ENCODE data around the gene SNRPA1. TPM values are rescaled to one million over a fixed set of nuclear protein-coding genes. Genes with fewer than 3 reads are reported as not detected.

The SNRPA1 gene
- total RNA-seq, 1 donor from 2014 or later = 98.0 TPM

DNA sequence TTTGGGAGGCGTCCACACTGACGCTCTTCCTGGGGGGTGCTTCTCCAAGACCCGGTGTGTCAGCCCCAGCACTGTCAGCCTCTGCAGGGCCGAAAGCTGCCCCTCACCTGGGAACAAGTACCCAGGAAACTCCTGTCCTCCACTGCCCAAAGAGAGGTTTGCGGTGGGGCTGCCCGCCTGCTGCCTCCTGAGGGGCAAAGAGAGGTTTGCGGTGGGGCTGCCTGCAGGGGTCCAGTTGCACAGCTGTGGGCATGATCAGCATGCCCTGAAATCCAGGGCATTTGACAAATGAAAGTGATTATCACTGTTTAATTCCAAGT is 15.1 kb upstream of the SNRPA1 start:
- H3K4me3 ChIP-seq = no peak overlapping the region
- no peak overlapping the region for H3K27ac ChIP-seq
- H3K4me1 ChIP-seq = peaks cover 5% of the 10 kb centered on the region
- no peaks in the 10 kb centered on the region for H3K9me3 ChIP-seq (ENCODE audit: low read depth)
- peaks cover 8% of the 10 kb centered on the region for H3K4me1 Mint-ChIP-seq
- no peak overlapping the region for H2AFZ ChIP-seq (replicated peaks)
- H3K4me2 ChIP-seq = no peak overlapping the region
- DNase-seq (ENCODE audit: low spot score) = no peak
- H3K27me3 Mint-ChIP-seq (ENCODE audit: insufficient read depth, low read depth) = no peaks in the 10 kb centered on the region
- no peaks in the 10 kb centered on the region for H3F3A ChIP-seq (ENCODE audit: low read depth)
- no peaks in the 10 kb centered on the region for H3K9me3 Mint-ChIP-seq
- H3K4me3 Mint-ChIP-seq = no peak overlapping the region
- no peak overlapping the region for H3K9ac ChIP-seq
- H3K36me3 Mint-ChIP-seq = no peaks in the 10 kb centered on the region
- no peaks in the 10 kb centered on the region for H3K36me3 ChIP-seq
- H3K79me2 ChIP-seq (ENCODE audit: low read depth) = no peaks in the 10 kb centered on the region
- no peaks in the 10 kb centered on the region for H4K20me1 ChIP-seq (ENCODE audit: low read depth)
- H3K27ac Mint-ChIP-seq = no peak overlapping the region
- H3K27me3 ChIP-seq = no peaks in the 10 kb centered on the region
- TF ChIP-seq EZH2 (IDR thresholded peaks at IDR 0.05) (no peak), EZH2phosphoT487 (IDR thresholded peaks at IDR 0.05) (no peak)
- TF ChIP-seq, protein P1, sequence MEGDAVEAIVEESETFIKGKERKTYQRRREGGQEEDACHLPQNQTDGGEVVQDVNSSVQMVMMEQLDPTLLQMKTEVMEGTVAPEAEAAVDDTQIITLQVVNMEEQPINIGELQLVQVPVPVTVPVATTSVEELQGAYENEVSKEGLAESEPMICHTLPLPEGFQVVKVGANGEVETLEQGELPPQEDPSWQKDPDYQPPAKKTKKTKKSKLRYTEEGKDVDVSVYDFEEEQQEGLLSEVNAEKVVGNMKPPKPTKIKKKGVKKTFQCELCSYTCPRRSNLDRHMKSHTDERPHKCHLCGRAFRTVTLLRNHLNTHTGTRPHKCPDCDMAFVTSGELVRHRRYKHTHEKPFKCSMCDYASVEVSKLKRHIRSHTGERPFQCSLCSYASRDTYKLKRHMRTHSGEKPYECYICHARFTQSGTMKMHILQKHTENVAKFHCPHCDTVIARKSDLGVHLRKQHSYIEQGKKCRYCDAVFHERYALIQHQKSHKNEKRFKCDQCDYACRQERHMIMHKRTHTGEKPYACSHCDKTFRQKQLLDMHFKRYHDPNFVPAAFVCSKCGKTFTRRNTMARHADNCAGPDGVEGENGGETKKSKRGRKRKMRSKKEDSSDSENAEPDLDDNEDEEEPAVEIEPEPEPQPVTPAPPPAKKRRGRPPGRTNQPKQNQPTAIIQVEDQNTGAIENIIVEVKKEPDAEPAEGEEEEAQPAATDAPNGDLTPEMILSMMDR (IDR thresholded peaks at IDR 0.05) = no peak

DNA sequence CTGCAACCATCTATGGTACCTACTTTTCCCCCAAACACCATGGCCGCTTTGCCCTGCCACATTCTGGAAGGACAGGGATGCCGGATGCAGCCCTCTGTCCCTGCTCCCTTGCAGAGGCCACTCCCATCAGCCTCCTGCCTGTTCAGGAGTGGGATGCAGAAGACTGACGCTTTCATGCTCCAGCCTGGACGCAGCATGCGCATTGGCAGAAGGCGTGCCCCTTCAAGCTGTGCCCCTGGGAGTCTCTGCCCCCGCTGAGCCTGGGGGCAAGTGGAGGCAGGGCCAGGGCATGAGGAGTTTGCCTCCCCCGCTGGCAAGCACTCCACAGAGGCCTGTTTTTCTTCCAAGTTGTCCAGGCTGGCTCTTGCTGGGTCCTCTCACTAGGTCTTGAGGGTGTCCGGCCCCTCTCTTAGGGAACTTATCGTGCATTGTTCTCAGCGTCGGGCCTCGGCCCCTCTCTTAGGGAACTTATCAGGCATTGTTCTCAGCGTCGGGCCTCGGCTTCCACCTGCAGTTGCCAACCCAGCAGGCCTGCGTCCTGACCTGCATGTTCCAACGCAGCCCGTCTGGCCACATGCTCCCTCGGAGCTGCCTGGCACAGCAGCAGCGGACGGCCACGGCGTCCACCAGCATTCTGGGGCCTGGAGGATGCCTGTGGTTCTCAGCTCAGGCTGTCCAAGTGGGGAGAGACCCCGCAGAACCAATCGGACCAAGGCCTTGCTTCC is 14.6 kb upstream of the SNRPA1 start:
- H2AFZ ChIP-seq (replicated peaks) = no peak overlapping the region
- no peak for DNase-seq (ENCODE audit: low spot score)
- no peak overlapping the region for H3K4me3 Mint-ChIP-seq
- no peaks in the 10 kb centered on the region for H3K79me2 ChIP-seq (ENCODE audit: low read depth)
- peaks cover 8% of the 10 kb centered on the region for H3K4me1 Mint-ChIP-seq
- no peak overlapping the region for H3K4me3 ChIP-seq
- H3K27ac Mint-ChIP-seq = no peak overlapping the region
- H3K9me3 ChIP-seq (ENCODE audit: low read depth) = no peaks in the 10 kb centered on the region
- H4K20me1 ChIP-seq (ENCODE audit: low read depth) = no peaks in the 10 kb centered on the region
- H3K36me3 ChIP-seq = no peaks in the 10 kb centered on the region
- H3K9ac ChIP-seq = no peak overlapping the region
- H3F3A ChIP-seq (ENCODE audit: low read depth) = no peaks in the 10 kb centered on the region
- H3K4me1 ChIP-seq = peaks cover 5% of the 10 kb centered on the region
- H3K4me2 ChIP-seq = no peak overlapping the region
- H3K27me3 Mint-ChIP-seq (ENCODE audit: insufficient read depth, low read depth) = peaks cover 1% of the 10 kb centered on the region
- no peak overlapping the region for H3K27ac ChIP-seq
- no peaks in the 10 kb centered on the region for H3K27me3 ChIP-seq
- H3K36me3 Mint-ChIP-seq = no peaks in the 10 kb centered on the region
- no peaks in the 10 kb centered on the region for H3K9me3 Mint-ChIP-seq
- TF ChIP-seq EZH2phosphoT487 (IDR thresholded peaks at IDR 0.05) (no peak), EZH2 (IDR thresholded peaks at IDR 0.05) (no peak)
- TF ChIP-seq, protein P1 (IDR thresholded peaks at IDR 0.05) = no peak

DNA sequence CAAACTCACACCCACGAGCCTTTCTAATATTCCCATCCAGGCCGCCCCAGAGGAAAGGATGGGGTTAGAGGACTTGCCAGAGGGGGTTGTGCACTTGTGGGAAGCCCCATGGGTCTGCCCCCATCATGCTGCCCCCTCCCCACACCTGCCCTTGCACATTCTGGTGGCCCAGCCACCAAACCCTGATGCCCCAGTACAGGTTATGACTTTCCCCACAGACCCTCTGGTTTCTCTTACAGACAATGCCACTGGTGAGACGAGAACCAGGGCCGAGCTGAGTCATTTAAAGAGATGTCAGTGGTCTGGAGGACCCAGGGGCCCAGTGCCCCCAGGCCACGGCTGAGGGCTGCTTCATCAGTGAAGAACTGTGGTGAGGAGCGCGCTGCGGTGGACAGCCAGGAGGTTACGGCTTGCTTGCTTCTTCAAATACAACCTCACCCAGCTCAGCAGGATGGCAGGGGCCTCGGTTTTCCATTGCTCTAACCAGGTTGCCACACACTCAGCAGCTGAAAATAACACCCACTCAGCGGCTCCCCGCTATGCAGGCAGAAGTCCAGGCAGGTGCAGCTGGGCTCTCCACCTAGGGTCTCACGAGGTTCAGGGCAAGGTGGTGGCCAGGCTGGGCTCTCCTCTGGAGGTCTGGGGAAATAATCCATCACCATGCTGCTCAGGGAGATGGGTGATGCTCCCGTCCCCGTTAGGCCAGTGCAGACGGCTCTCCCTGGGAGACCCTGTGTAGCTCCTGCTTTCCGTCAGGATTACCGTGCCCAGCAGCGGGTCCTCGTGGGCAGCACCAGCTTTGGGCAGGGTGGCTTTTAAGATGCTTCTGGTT is 13.8 kb upstream of the SNRPA1 start:
- no peaks in the 10 kb centered on the region for H3K9me3 Mint-ChIP-seq
- no peaks in the 10 kb centered on the region for H3K27me3 ChIP-seq
- no peak overlapping the region for H3K4me3 ChIP-seq
- H4K20me1 ChIP-seq (ENCODE audit: low read depth) = no peaks in the 10 kb centered on the region
- H3K27ac Mint-ChIP-seq = no peak overlapping the region
- peaks cover 8% of the 10 kb centered on the region for H3K4me1 Mint-ChIP-seq
- H3K9ac ChIP-seq = no peak overlapping the region
- no peaks in the 10 kb centered on the region for H3F3A ChIP-seq (ENCODE audit: low read depth)
- H3K4me2 ChIP-seq = no peak overlapping the region
- no peak for TF ChIP-seq EZH2phosphoT487 (IDR thresholded peaks at IDR 0.05)
- no peak for TF ChIP-seq EZH2 (IDR thresholded peaks at IDR 0.05)
- TF ChIP-seq, protein P1 (IDR thresholded peaks at IDR 0.05) = no peak
- H3K79me2 ChIP-seq (ENCODE audit: low read depth) = no peaks in the 10 kb centered on the region
- H2AFZ ChIP-seq (replicated peaks) = no peak overlapping the region
- H3K4me1 ChIP-seq = peaks cover 5% of the 10 kb centered on the region
- peaks cover 2% of the 10 kb centered on the region for H3K27me3 Mint-ChIP-seq (ENCODE audit: insufficient read depth, low read depth)
- H3K27ac ChIP-seq = no peak overlapping the region
- H3K36me3 Mint-ChIP-seq = no peaks in the 10 kb centered on the region
- no peak for DNase-seq (ENCODE audit: low spot score)
- H3K4me3 Mint-ChIP-seq = no peak overlapping the region
- H3K9me3 ChIP-seq (ENCODE audit: low read depth) = no peaks in the 10 kb centered on the region
- H3K36me3 ChIP-seq = no peaks in the 10 kb centered on the region
